Testis (tissue), 2 donors: ENCODE results near the gene GCH1.

Source experiments
- POLR2A ChIP-seq: fragments of 450-650 bp; IDR thresholded peaks from one replicate; pipeline ENCODE4 v1.6.1; 2017; ENCODE audit warnings: antibody characterized with exemption, mild to moderate bottlenecking, moderate library complexity
- TF ChIP-seq, protein P1 (sequence below), 3 experiments: fragments of 450-650 bp in 2 of 3; fragments of 200-600 bp in 1 of 3; sonication (generic) in 1 of 3; IDR thresholded peaks; one replicate each; pipeline ENCODE4 v1.5.1; 2016 to 2019; ENCODE audit warnings: antibody characterized with exemption in 3 of 3, mild to moderate bottlenecking in 2 of 3, moderate library complexity in 1 of 3

DNA sequence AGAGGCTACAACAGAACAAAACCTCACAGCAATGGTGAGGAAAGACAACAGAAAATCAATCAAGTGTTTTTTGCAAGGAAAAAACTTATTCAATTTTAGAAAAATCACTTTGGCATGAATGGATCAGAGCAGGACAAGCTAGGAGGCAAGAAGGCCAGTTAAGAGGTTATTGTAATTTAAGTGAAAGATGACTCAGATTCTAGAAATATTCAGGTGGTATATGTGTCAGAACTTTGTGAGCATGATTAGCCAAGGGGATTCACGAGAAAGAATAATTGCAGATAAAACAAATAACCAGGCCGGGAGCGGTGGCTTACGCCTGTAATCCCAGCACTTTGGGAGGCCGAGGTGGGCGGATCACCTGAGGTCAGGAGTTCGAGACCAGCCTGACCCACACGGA lies 12.7 kb downstream of the GCH1 start:
- TF ChIP-seq, protein P1, sequence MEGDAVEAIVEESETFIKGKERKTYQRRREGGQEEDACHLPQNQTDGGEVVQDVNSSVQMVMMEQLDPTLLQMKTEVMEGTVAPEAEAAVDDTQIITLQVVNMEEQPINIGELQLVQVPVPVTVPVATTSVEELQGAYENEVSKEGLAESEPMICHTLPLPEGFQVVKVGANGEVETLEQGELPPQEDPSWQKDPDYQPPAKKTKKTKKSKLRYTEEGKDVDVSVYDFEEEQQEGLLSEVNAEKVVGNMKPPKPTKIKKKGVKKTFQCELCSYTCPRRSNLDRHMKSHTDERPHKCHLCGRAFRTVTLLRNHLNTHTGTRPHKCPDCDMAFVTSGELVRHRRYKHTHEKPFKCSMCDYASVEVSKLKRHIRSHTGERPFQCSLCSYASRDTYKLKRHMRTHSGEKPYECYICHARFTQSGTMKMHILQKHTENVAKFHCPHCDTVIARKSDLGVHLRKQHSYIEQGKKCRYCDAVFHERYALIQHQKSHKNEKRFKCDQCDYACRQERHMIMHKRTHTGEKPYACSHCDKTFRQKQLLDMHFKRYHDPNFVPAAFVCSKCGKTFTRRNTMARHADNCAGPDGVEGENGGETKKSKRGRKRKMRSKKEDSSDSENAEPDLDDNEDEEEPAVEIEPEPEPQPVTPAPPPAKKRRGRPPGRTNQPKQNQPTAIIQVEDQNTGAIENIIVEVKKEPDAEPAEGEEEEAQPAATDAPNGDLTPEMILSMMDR (IDR thresholded peaks at IDR 0.05): no peak
- no peak for TF ChIP-seq POLR2A
